Activated naive CD4-positive, alpha-beta T cell treated with anti-CD3 and anti-CD28 coated beads, Interleukin-2, amount 10 ng/mL, durations not matched to agents 7 days and 5 days (primary cell): ENCODE results near the gene POFUT2.
"Not testable (repeated sequence)": the region's sequence is repeated elsewhere in the genome, so short reads cannot be mapped to it uniquely, and the experiment has no call there.

Source experiments
- CTCF ChIA-PET: fragments of 350-600 bp; sonication (Branson Sonifier 250); formaldehyde crosslinking; loops from one replicate; lab custom pipeline; 2021; ENCODE audit warnings: antibody characterized with exemption; lab: Charles Lee
- DNase-seq: peaks from one replicate; pipeline ENCODE4 v3.0.0-alpha.2; 2020
- H3K27ac Mint-ChIP-seq: one replicate; pipeline ENCODE4 v1.8.0; 2021; ENCODE audit warnings: mild to moderate bottlenecking, moderate library complexity, mixed read lengths
- H3K27me3 Mint-ChIP-seq: one replicate; pipeline ENCODE4 v1.8.0; 2021; ENCODE audit warnings: mild to moderate bottlenecking, mixed read lengths
- H3K36me3 Mint-ChIP-seq: one replicate; pipeline ENCODE4 v1.8.0; 2021; ENCODE audit warnings: mixed read lengths
- H3K4me1 Mint-ChIP-seq: one replicate; pipeline ENCODE4 v1.8.0; 2021; ENCODE audit warnings: mixed read lengths
- H3K4me3 Mint-ChIP-seq: one replicate; pipeline ENCODE4 v1.8.0; 2021; ENCODE audit warnings: mild to moderate bottlenecking, moderate library complexity, mixed read lengths
- H3K9me3 Mint-ChIP-seq: one replicate; pipeline ENCODE4 v1.8.0; 2021; ENCODE audit warnings: mixed read lengths

Gene POFUT2

GRCh38 chr21:45320261-45321025 is 32.7 kb upstream of the POFUT2 start:
- Mint-ChIP-seq H3K27me3 (peaks cover 8% of the 10 kb centered on the region), H3K4me1 (peaks cover 5% of the 10 kb centered on the region), H3K36me3 (no peaks in the 10 kb centered on the region), H3K27ac (no peak overlapping the region), H3K9me3 (no peaks in the 10 kb centered on the region), H3K4me3 (no peak overlapping the region)
- no peak for DNase-seq
- CTCF ChIA-PET = no interaction called here

- no peak overlapping the region for H3K4me3 Mint-ChIP-seq
- no peak overlapping the region for H3K27ac Mint-ChIP-seq
- no peaks in the 10 kb centered on the region for H3K9me3 Mint-ChIP-seq
- CTCF ChIA-PET = no interaction called here
- H3K36me3 Mint-ChIP-seq = no peaks in the 10 kb centered on the region
- no peak for DNase-seq
- peaks cover 8% of the 10 kb centered on the region for H3K27me3 Mint-ChIP-seq
- peaks cover 5% of the 10 kb centered on the region for H3K4me1 Mint-ChIP-seq
Measured at GRCh38 chr21:45319461-45320211, 31.9 kb upstream of the POFUT2 start.

- Mint-ChIP-seq H3K27me3 (peaks cover 8% of the 10 kb centered on the region), H3K4me1 (peaks cover 5% of the 10 kb centered on the region), H3K36me3 (no peaks in the 10 kb centered on the region), H3K9me3 (no peaks in the 10 kb centered on the region), H3K4me3 (no peak overlapping the region), H3K27ac (no peak overlapping the region)
- CTCF ChIA-PET = no interaction called here
- no peak for DNase-seq
Measured at GRCh38 chr21:45318556-45319404, 31.1 kb upstream of the POFUT2 start.

- peaks cover 5% of the 10 kb centered on the region for H3K4me1 Mint-ChIP-seq
- CTCF ChIA-PET = no interaction called here
- H3K4me3 Mint-ChIP-seq = no peak overlapping the region
- DNase-seq = no peak
- no peak overlapping the region for H3K27ac Mint-ChIP-seq
- H3K27me3 Mint-ChIP-seq = peaks cover 8% of the 10 kb centered on the region
- H3K9me3 Mint-ChIP-seq = no peaks in the 10 kb centered on the region
- H3K36me3 Mint-ChIP-seq = no peaks in the 10 kb centered on the region
Measured at GRCh38 chr21:45318146-45318555, 30.5 kb upstream of the POFUT2 start.

GRCh38 chr21:45317398-45318145 is 29.9 kb upstream of the POFUT2 start:
- Mint-ChIP-seq H3K4me1 (peaks cover 5% of the 10 kb centered on the region), H3K27me3 (peaks cover 11% of the 10 kb centered on the region), H3K27ac (no peak overlapping the region), H3K4me3 (no peak overlapping the region), H3K9me3 (no peaks in the 10 kb centered on the region), H3K36me3 (no peaks in the 10 kb centered on the region)
- no peak for DNase-seq
- CTCF ChIA-PET = no interaction called here

- Mint-ChIP-seq H3K27ac (no peak overlapping the region), H3K36me3 (no peaks in the 10 kb centered on the region), H3K4me1 (no peaks in the 10 kb centered on the region), H3K9me3 (no peaks in the 10 kb centered on the region), H3K4me3 (no peak overlapping the region), H3K27me3 (peaks cover 7% of the 10 kb centered on the region)
- CTCF ChIA-PET = interaction anchor here (0.9 kb wide), 1 partner anchor 180 kb away, joined by 3 read pairs; no protein-coding TSS in a partner anchor
- DNase-seq = no peak
Measured at GRCh38 chr21:45316871-45317397, 29.2 kb upstream of the POFUT2 start.

GRCh38 chr21:45315676-45316470 is 28.2 kb upstream of the POFUT2 start:
- not testable (repeated sequence) for H3K9me3 Mint-ChIP-seq, H3K27me3 Mint-ChIP-seq, H3K4me3 Mint-ChIP-seq, DNase-seq, H3K4me1 Mint-ChIP-seq, H3K36me3 Mint-ChIP-seq, H3K27ac Mint-ChIP-seq
- CTCF ChIA-PET = interaction anchor here (0.9 kb wide), 1 partner anchor 179 kb away, joined by 3 read pairs; no protein-coding TSS in a partner anchor

DNA sequence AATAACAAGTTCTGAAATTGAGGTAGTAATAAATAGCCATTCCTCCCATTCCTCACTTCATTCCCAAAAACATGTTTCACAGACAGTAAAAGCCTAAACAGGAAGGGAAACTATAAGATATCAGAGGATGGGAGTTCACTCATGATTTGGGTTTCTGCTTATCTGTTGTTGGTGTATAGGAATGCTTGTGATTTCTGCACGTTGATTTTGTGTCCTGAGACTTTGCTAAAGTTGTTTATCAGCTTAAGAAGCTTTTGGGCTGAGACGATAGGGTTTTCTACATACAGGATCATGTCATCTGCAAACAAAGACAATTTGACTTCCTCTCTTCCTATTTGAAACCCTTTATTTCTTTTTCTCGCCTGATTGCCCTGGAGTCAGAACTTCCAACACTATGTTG is 26.0 kb upstream of the POFUT2 start:
- Mint-ChIP-seq H3K27me3 (peaks cover 10% of the 10 kb centered on the region), H3K4me3 (no peak overlapping the region), H3K4me1 (peaks cover 5% of the 10 kb centered on the region), H3K9me3 (no peaks in the 10 kb centered on the region), H3K27ac (no peak overlapping the region), H3K36me3 (no peaks in the 10 kb centered on the region)
- DNase-seq = no peak
- CTCF ChIA-PET = no interaction called here

DNA sequence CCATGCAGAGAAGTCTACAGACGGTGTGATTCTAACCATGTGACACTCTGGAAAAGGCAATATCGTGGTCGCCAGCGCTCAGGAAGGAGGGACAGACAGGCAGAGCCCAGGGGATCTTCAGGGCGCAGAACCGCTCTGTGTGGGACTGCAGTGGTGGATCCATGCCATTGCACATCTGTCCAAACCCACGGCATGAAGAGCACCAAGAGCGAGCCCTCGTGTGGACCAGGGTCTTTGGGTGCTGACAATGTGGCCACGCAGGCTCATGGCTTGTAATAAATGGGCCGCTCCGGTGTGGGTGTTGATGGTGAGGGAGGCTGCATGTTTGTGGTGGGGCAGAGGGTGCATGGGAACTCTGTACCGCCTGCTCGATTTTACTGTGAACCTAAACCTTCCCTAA is 25.3 kb upstream of the POFUT2 start:
- no peak overlapping the region for H3K27ac Mint-ChIP-seq

DNA sequence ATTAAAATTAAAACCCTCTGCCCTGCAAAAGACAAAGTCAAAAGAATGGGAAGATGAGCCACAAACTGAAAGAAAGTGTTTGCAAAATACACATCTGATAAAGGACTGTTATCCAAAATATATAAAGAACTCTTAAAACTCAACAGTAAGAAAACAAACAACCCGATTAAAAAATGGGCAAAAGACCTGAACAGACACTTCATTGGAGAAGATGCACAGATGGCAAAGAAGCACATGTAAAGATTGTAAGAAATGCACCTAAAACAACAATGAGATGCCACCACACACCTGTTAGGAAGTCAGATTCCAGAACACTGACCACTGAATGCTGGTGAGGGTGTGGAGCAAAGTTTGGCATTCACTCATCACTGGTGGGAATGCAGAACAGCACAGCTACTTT is 24.6 kb upstream of the POFUT2 start:
- Mint-ChIP-seq H3K27me3 (peaks cover 10% of the 10 kb centered on the region), H3K27ac (no peak overlapping the region)

More for the DNA sequence above, 25.3 kb upstream of the POFUT2 start:
- CTCF ChIA-PET = no interaction called here
- Mint-ChIP-seq H3K4me1 (peaks cover 5% of the 10 kb centered on the region), H3K4me3 (no peak overlapping the region), H3K9me3 (no peaks in the 10 kb centered on the region), H3K36me3 (no peaks in the 10 kb centered on the region), H3K27me3 (peaks cover 10% of the 10 kb centered on the region)
- no peak for DNase-seq

DNA sequence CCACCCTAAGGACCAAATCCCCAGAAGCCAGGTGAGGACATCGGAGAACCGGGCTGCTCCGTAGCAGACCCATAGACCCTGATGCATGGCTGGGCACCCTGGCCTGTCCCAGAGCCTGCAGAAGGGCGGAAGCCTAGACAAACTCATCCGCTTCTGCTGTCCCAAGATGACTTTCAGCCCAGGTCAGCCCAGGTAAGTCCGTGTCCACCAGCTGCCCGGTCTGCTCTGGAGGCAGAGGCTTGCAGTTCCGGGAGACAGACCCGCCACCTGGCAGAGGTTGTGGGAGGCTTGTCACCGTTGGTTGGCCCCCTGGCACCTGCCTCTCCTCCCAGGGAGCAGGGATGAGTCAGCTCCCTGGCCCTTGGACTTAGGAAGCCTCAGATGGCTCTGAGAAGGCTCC is 22.8 kb upstream of the POFUT2 start:
- H3K9me3 Mint-ChIP-seq = no peaks in the 10 kb centered on the region
- no peak overlapping the region for H3K27ac Mint-ChIP-seq
- CTCF ChIA-PET = interaction anchor here (2.0 kb wide), 1 partner anchor 170 kb away, joined by 16 read pairs; no protein-coding TSS in a partner anchor
- no peak for DNase-seq
- no peak overlapping the region for H3K4me3 Mint-ChIP-seq
- peaks cover 6% of the 10 kb centered on the region for H3K4me1 Mint-ChIP-seq
- peaks cover 14% of the 10 kb centered on the region for H3K27me3 Mint-ChIP-seq
- H3K36me3 Mint-ChIP-seq = no peaks in the 10 kb centered on the region

More for the DNA sequence above, 24.6 kb upstream of the POFUT2 start:
- H3K4me3 Mint-ChIP-seq = no peak overlapping the region
- H3K36me3 Mint-ChIP-seq = no peaks in the 10 kb centered on the region
- DNase-seq = no peak
- peaks cover 5% of the 10 kb centered on the region for H3K4me1 Mint-ChIP-seq
- CTCF ChIA-PET = no interaction called here
- H3K9me3 Mint-ChIP-seq = no peaks in the 10 kb centered on the region

GRCh38 chr21:45309987-45310381 is 22.3 kb upstream of the POFUT2 start:
- no peak for DNase-seq
- H3K4me3 Mint-ChIP-seq = no peak overlapping the region
- no peaks in the 10 kb centered on the region for H3K9me3 Mint-ChIP-seq
- H3K27me3 Mint-ChIP-seq = peaks cover 15% of the 10 kb centered on the region
- CTCF ChIA-PET = interaction anchor here (1.3 to 2.0 kb wide), 3 partner anchors 100 to 169 kb away, joined by 3 to 16 read pairs (median 6); no protein-coding TSS in a partner anchor
- no peaks in the 10 kb centered on the region for H3K36me3 Mint-ChIP-seq
- H3K4me1 Mint-ChIP-seq = peaks cover 6% of the 10 kb centered on the region
- H3K27ac Mint-ChIP-seq = no peak overlapping the region
